ENCODE data around the gene RGS6.

The RGS6 gene

GRCh38 chr14:72466325-72466724 is 534.1 kb downstream of the RGS6 start:
- H3K36me3 ChIP-seq (ENCODE audit: control insufficient read depth, low read length), result no peaks in the 10 kb centered on the region
- TF ChIP-seq CTCF (IDR thresholded peaks at IDR 0.05; ENCODE audit: low read depth, low read length, poor library complexity, severe bottlenecking) (no peak), EZH2phosphoT487 (IDR thresholded peaks at IDR 0.05; ENCODE audit: borderline replicate concordance, low read length) (no peak)

GRCh38 chr14:72471346-72471745 is 539.1 kb downstream of the RGS6 start:
- Histone ChIP-seq H3K4me3 (ENCODE audit: low read length) (no peak overlapping the region), H3K4me2 (ENCODE audit: low read length) (no peak overlapping the region), H3K79me2 (ENCODE audit: control insufficient read depth, low read length) (no peaks in the 10 kb centered on the region), H3K9me3 (ENCODE audit: control insufficient read depth, insufficient read depth, low read length) (0 out of 2 replicates have a peak, but pooled peaks cover 2% of the 10 kb centered on the region), H3K27me3 (ENCODE audit: control insufficient read depth, low read length) (0 out of 2 replicates have a peak, but pooled peaks cover 4% of the 10 kb centered on the region), H3K9me2 (replicated peaks; ENCODE audit: control insufficient read depth, low read length) (no peaks in the 10 kb centered on the region), H3K36me3 (ENCODE audit: control insufficient read depth, low read length) (no peaks in the 10 kb centered on the region), H3K4me1 (ENCODE audit: control insufficient read depth, low read length) (no peaks in the 10 kb centered on the region), H4K20me1 (ENCODE audit: control insufficient read depth, insufficient read depth, low read depth, low read length) (no peaks in the 10 kb centered on the region), H3F3A (ENCODE audit: control insufficient read depth, insufficient read depth) (no peaks in the 10 kb centered on the region), H3K27ac (ENCODE audit: low read depth, low read length) (no peak overlapping the region)
- TF ChIP-seq CTCF (IDR thresholded peaks at IDR 0.05; ENCODE audit: low read depth, low read length, poor library complexity, severe bottlenecking) (no peak), EZH2phosphoT487 (IDR thresholded peaks at IDR 0.05; ENCODE audit: borderline replicate concordance, low read length) (no peak)

More at GRCh38 chr14:72466325-72466724, 534.1 kb downstream of the RGS6 start:
- Histone ChIP-seq H3K4me3 (ENCODE audit: low read length) (no peak overlapping the region), H3K9me2 (replicated peaks; ENCODE audit: control insufficient read depth, low read length) (no peaks in the 10 kb centered on the region), H3F3A (ENCODE audit: control insufficient read depth, insufficient read depth) (no peaks in the 10 kb centered on the region), H3K27ac (ENCODE audit: low read depth, low read length) (no peak overlapping the region), H3K9me3 (ENCODE audit: control insufficient read depth, insufficient read depth, low read length) (0 out of 2 replicates have a peak, but pooled peaks cover 6% of the 10 kb centered on the region), H3K4me2 (ENCODE audit: low read length) (no peak overlapping the region), H3K4me1 (ENCODE audit: control insufficient read depth, low read length) (no peaks in the 10 kb centered on the region), H4K20me1 (ENCODE audit: control insufficient read depth, insufficient read depth, low read depth, low read length) (no peaks in the 10 kb centered on the region), H3K27me3 (ENCODE audit: control insufficient read depth, low read length) (0 out of 2 replicates have a peak, but pooled peaks cover 3% of the 10 kb centered on the region), H3K79me2 (ENCODE audit: control insufficient read depth, low read length) (no peaks in the 10 kb centered on the region)

GRCh38 chr14:72472845-72473244 is 540.6 kb downstream of the RGS6 start:
- H3K79me2 ChIP-seq (ENCODE audit: control insufficient read depth, low read length), result no peaks in the 10 kb centered on the region
- peaks cover 8% of the 10 kb centered on the region; the same call in 1 of the 2 replicates for H3K27me3 ChIP-seq (ENCODE audit: control insufficient read depth, low read length)
- no peaks in the 10 kb centered on the region for H4K20me1 ChIP-seq (ENCODE audit: control insufficient read depth, insufficient read depth, low read depth, low read length)
- H3K4me1 ChIP-seq (ENCODE audit: control insufficient read depth, low read length), result no peaks in the 10 kb centered on the region
- H3F3A ChIP-seq (ENCODE audit: control insufficient read depth, insufficient read depth), result no peaks in the 10 kb centered on the region
- no peak overlapping the region for H3K4me3 ChIP-seq (ENCODE audit: low read length)
- no peaks in the 10 kb centered on the region for H3K9me3 ChIP-seq (ENCODE audit: control insufficient read depth, insufficient read depth, low read length)
- no peaks in the 10 kb centered on the region for H3K9me2 ChIP-seq (replicated peaks; ENCODE audit: control insufficient read depth, low read length)
- no peaks in the 10 kb centered on the region for H3K36me3 ChIP-seq (ENCODE audit: control insufficient read depth, low read length)
- H3K27ac ChIP-seq (ENCODE audit: low read depth, low read length), result no peak overlapping the region
- TF ChIP-seq EZH2phosphoT487 (IDR thresholded peaks at IDR 0.05; ENCODE audit: borderline replicate concordance, low read length) (no peak), CTCF (IDR thresholded peaks at IDR 0.05; ENCODE audit: low read depth, low read length, poor library complexity, severe bottlenecking) (no peak)
- H3K4me2 ChIP-seq (ENCODE audit: low read length), result no peak overlapping the region

Measured in DOHH2 (cell line).